IPS-20b (cell line): ENCODE results near the gene CLSTN1.
A peak's percentile ranks its signal among the peaks of the same experiment; 100 is the strongest.

Experiments used
- H3K27ac ChIP-seq: one replicate; pipeline ENCODE4 v1.5.1; 2013; ENCODE audit warnings: low read length
- H3K27me3 ChIP-seq: 2 replicates; pipeline ENCODE4 v1.6.1; 2013; ENCODE audit warnings: mild to moderate bottlenecking, low read length, inconsistent platforms; ENCODE audit not compliant: insufficient read depth
- H3K36me3 ChIP-seq: 2 replicates; pipeline ENCODE4 v1.6.1; 2013; ENCODE audit warnings: low read depth, mild to moderate bottlenecking, inconsistent platforms, low read length, moderate library complexity; ENCODE audit not compliant: insufficient read depth
- H3K4me1 ChIP-seq: 2 replicates; pipeline ENCODE4 v1.6.1; 2013; ENCODE audit warnings: mild to moderate bottlenecking, control low read depth, inconsistent platforms, low read length, moderate library complexity; ENCODE audit not compliant: insufficient read depth
- H3K4me3 ChIP-seq: 2 replicates; pipeline ENCODE4 v1.5.1; 2013; ENCODE audit warnings: mild to moderate bottlenecking, low read length, inconsistent platforms
- H3K9ac ChIP-seq: 2 replicates; pipeline ENCODE4 v1.6.1; 2013; ENCODE audit warnings: low read depth, mild to moderate bottlenecking, inconsistent platforms, low read length, moderate library complexity
- H3K9me3 ChIP-seq: 2 replicates; pipeline ENCODE4 v1.6.1; 2013; ENCODE audit warnings: mild to moderate bottlenecking, low read depth, low read length, inconsistent platforms; ENCODE audit not compliant: insufficient read depth

CLSTN1 gene

DNA sequence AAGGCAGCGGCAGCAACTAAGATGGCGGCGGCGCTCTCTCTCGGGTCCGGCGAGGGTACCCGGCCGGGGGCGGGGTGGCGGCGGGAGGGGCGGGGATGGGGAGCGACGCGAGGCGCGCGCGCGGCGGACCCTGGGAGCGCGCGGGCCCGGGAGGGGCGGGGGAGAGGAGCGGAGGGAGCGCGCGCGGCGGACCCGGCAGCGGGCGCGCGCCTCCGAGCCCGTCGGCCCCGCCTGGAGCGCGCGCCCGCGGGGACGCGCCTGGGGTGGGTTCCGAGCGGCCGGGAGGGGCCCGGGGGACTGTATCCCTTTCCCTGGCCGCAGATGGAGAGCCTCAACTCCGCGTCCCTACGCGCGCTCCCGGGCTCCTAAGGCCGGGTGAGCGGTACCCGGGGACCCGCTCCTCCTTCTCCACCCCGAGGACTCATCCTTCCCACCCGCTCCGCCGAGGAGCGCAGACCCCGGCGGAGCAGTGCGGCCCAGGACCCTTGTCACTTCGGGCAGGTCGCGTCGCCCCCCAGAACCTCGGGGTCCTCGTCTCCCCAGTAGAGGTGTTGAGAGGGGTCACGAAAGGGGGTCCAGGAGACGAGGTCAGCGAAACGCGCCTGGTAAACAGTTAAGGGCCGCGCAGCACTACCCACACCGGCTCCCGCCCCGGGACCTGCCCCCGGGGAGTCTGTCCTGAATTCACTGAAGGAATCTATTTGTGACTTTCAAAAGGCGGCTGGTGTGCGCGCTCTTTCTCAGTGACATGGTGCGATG, at the start of gene CLSTN1:
TSS of gene CLSTN1 (minus strand) at position 23 of the 759 bp plus-strand sequence. CDS start 232 bp downstream, outside the sequence.
- Histone ChIP-seq H3K4me3 (peak within 1 kb of the TSS; percentile 75), H3K4me1 (peaks cover 3% of the 10 kb centered on the region; the same call in 1 of the 2 replicates), H3K27me3 (peaks cover 40% of the 10 kb centered on the region), H3K9me3 (no peaks in the 10 kb centered on the region), H3K27ac (no peak within 1 kb of the TSS), H3K9ac (peak within 1 kb of the TSS; percentile 76), H3K36me3 (no peaks in the 10 kb centered on the region)

DNA sequence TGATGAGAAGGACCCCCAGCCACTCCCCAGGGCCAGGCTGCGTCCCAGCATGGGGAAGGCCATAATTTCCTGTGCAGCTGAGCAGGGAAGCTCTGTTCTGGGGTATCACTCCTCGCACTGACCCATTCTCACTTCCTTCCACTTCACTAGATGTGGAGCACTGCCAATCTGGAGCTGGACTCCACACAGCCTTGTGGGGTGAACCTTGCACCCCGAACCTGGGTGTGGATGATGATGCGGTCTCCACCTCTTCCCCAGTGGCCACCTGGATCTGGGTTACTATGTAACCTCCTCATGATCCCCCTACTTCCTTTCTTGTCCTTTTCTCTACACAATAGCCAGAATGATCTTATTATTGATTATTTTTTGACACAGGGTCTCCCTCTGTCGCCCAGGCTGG, 49.6 kb upstream of the CLSTN1 start:
- peaks cover 6% of the 10 kb centered on the region for H3K4me1 ChIP-seq
- H3K27me3 ChIP-seq = no peaks in the 10 kb centered on the region
- no peaks in the 10 kb centered on the region for H3K9me3 ChIP-seq
- H3K4me3 ChIP-seq = no peak overlapping the region
- H3K36me3 ChIP-seq = peaks cover 13% of the 10 kb centered on the region; the same call in 1 of the 2 replicates
- H3K9ac ChIP-seq = no peak overlapping the region
- H3K27ac ChIP-seq = no peak overlapping the region

DNA sequence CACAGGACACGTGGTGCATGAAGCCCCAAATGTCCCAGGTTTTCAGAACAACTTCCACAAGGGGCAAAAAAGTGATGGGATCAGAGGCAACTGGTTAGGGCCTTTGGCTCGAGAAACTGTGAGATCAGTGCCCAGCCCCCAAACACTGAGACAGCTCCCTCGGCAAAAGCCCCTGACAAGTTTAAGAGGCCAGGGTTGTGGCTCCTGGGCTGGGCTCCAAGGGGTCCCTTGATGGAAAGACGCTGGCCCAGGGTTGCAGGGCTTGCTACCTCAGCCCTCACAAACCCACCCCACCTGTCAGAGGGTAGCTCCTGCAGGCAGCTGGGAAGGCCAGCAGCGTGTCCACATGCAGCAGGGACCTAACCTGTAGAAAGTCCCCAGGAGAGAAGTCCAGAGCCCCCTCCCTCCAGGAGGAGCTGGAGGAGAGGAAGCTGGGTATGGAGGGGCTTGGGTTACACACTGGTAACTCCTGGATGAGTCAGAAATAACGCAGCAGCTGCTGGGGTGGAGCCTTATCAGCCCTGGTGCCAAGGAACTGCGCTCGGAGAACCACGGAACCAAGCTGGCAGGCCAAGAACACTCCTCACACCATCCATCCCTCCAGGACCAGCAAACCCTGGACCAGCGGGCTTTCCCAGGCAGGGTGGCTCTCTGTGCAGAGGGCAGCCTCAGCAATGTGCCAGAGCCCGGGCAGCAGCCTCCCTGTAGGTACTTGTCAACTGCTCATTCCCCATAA, 48.8 kb upstream of the CLSTN1 start:
- H3K27me3 ChIP-seq = no peaks in the 10 kb centered on the region
- H3K36me3 ChIP-seq = peaks cover 13% of the 10 kb centered on the region; the same call in 1 of the 2 replicates
- peaks cover 6% of the 10 kb centered on the region for H3K4me1 ChIP-seq
- no peak overlapping the region for H3K27ac ChIP-seq
- H3K9ac ChIP-seq = no peak overlapping the region; the same call in 1 of the 2 replicates
- no peaks in the 10 kb centered on the region for H3K9me3 ChIP-seq
- H3K4me3 ChIP-seq = no peak overlapping the region

DNA sequence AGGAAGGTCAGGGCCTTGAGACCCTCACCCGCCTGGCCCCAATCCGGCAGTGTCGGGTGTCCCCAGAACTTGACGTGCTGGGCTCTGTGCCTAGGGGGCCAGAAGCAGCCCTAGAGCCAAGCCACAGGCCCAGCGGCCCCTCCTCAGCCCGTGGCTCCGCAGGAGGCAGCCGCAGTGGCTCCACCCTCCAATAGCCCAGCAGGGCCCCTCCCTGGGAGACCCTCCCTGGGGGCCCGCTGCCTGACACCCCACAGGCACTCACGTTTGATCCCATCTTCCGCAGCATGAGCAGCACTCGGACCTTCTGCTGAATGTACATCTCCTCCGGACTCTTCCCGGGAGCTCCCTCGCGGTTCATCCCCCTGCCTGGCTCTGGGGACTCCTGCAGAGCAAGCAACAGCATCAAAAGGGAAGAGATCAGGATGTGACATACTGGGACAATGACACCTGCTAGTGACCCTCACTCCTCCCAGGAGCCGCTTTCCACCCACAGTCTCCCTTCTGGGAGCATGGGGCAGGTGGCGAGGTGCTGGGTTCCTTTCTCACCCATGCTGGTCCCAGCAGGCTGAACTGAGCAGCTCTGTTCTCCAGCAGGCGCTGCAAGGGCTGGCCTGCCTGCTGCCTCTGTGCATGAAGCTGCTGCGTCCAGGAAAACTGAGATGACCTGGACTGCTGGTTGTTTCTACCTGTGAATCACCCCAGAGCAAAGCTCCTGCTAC, 48.1 kb upstream of the CLSTN1 start:
- no peak overlapping the region for H3K27ac ChIP-seq
- H3K27me3 ChIP-seq = no peaks in the 10 kb centered on the region
- peaks cover 6% of the 10 kb centered on the region for H3K4me1 ChIP-seq
- H3K9me3 ChIP-seq = no peaks in the 10 kb centered on the region
- H3K9ac ChIP-seq = no peak overlapping the region
- H3K4me3 ChIP-seq = no peak overlapping the region
- peaks cover 13% of the 10 kb centered on the region; the same call in 1 of the 2 replicates for H3K36me3 ChIP-seq

DNA sequence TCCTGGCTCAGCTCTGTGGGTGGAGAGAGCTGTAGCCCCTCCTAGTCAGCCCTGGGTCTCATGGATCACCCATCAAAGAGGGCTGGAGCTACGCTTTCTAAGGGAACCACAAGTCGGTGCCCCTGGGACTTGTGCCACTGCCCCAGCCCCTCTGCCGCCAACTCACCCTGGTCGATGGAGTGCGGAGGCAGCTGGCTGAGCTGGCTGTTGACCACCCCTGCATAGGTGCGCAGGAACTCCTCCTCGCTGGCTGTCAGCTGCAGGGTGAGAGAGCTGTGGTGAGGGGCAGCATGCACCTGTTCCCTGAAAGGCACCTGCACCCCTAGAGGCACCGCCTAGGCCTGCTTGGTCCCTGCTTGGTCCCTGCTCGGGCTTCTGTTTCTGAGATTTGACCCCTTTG, 47.3 kb upstream of the CLSTN1 start:
- no peak overlapping the region for H3K27ac ChIP-seq
- H3K36me3 ChIP-seq = peaks cover 13% of the 10 kb centered on the region; the same call in 1 of the 2 replicates
- no peak overlapping the region for H3K9ac ChIP-seq
- H3K4me1 ChIP-seq = peaks cover 6% of the 10 kb centered on the region
- H3K9me3 ChIP-seq = no peaks in the 10 kb centered on the region
- no peaks in the 10 kb centered on the region for H3K27me3 ChIP-seq
- no peak overlapping the region for H3K4me3 ChIP-seq

DNA sequence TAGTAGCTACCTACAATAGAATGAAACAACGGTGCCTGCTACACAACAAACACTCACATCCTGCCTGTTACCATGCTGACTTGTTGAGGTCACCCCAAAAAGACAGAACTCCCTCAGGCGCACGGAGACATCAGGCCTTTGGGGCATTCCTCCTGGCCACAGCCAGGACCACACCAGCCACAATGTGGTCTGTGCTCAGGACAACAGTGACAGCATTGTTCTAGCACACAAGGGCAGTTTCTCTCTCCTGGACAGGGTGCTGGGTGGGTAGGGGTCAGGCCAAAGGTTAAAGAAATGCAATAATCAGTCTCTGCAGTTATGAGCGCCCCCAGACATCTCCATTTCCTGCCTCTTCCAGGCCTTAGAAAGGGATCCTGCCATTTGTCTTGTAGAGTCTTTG, 46.8 kb upstream of the CLSTN1 start:
- peaks cover 13% of the 10 kb centered on the region; the same call in 1 of the 2 replicates for H3K36me3 ChIP-seq
- H3K9ac ChIP-seq = no peak overlapping the region
- no peak overlapping the region for H3K4me3 ChIP-seq
- no peak overlapping the region for H3K27ac ChIP-seq
- no peaks in the 10 kb centered on the region for H3K9me3 ChIP-seq
- H3K4me1 ChIP-seq = peaks cover 5% of the 10 kb centered on the region
- no peaks in the 10 kb centered on the region for H3K27me3 ChIP-seq

DNA sequence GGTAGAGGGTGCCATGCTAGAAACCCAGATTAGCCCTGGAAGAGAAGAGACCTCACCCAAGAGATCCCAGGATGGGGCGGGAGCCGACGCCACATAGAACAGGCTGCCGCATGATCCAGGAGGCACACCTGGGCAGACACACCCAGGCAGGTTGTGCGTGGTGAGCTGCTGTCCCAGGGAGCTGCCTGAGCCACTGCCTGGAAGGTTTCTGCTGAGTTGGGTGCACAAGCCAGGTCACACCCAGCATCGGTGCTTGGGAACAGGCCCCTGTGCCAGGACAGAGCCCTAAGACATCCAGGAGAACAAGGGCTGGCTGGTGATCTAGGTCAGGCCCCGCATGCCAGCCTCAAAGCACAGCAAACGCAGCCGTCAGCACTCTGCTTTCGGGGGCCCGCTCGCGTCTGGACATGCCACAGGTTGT, 46.1 kb upstream of the CLSTN1 start:
- Histone ChIP-seq H3K4me3 (no peak overlapping the region), H3K9ac (no peak overlapping the region), H3K9me3 (no peaks in the 10 kb centered on the region), H3K4me1 (no peaks in the 10 kb centered on the region), H3K36me3 (peaks cover 13% of the 10 kb centered on the region; the same call in 1 of the 2 replicates), H3K27ac (no peak overlapping the region), H3K27me3 (no peaks in the 10 kb centered on the region)

DNA sequence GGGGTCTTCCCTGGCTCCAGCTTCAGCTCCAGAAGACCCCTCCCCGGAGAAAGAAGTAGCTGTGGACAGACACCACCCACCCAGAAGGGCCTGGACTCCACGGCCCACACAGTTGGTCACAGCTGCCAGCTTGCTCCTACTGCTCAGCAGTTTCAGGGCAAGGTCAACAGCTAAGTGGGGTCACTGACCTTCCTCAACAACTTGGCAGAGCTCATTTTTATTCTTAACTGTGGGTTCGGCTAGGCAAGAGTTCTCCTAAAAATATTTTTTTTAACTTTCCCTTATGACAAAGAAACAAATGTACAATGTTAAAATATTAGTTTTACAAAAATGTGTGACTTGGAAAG, 44.5 kb upstream of the CLSTN1 start:
- H3K4me1 ChIP-seq = no peaks in the 10 kb centered on the region
- no peaks in the 10 kb centered on the region for H3K9me3 ChIP-seq
- H3K27ac ChIP-seq = no peak overlapping the region
- no peaks in the 10 kb centered on the region for H3K27me3 ChIP-seq
- no peak overlapping the region for H3K4me3 ChIP-seq
- H3K36me3 ChIP-seq = peaks cover 13% of the 10 kb centered on the region; the same call in 1 of the 2 replicates
- H3K9ac ChIP-seq = no peak overlapping the region

DNA sequence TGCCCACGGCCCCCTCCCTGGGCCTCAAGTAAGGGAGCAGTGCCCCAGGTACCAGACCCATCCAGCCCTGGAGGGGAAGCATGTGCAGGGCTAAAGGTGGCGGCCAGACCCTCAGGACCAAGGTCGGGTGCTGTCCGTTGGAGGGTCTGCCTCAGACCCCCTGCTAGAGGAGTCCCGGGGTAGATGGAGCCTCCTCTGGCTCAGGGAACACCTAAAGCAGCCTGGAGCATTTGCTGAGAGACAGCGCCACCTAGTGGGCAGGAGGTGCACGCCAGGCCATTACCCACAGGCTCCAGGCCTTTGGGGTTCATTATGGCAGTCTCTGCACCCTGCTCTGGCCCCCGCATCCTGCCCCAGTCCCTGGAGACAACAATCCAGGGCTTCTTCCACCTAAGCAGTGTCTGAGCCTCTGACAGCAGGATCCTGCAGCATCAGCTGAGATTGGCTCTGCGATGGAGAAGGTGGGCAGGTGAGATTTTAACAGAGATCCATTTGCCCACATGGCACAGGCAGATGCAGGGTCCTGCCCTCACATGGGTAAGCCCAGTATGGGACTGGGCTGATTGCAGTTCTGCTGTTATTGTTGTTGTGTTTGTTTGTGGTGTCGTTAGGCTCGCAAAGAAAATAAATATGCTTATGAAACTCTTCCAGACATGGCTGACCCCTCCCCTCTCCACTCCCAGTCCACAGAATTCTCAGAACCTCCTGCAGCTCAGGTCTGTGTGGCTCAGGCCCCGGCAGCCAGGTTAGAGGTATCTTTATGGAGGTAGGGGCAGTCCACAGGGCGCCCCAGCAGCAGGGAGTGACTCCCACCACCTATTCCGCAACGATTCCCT, 43.9 kb upstream of the CLSTN1 start:
- Histone ChIP-seq H3K9ac (no peak overlapping the region), H3K4me3 (no peak overlapping the region), H3K36me3 (peaks cover 13% of the 10 kb centered on the region; the same call in 1 of the 2 replicates), H3K27me3 (no peaks in the 10 kb centered on the region), H3K27ac (no peak overlapping the region), H3K9me3 (no peaks in the 10 kb centered on the region), H3K4me1 (no peaks in the 10 kb centered on the region)

DNA sequence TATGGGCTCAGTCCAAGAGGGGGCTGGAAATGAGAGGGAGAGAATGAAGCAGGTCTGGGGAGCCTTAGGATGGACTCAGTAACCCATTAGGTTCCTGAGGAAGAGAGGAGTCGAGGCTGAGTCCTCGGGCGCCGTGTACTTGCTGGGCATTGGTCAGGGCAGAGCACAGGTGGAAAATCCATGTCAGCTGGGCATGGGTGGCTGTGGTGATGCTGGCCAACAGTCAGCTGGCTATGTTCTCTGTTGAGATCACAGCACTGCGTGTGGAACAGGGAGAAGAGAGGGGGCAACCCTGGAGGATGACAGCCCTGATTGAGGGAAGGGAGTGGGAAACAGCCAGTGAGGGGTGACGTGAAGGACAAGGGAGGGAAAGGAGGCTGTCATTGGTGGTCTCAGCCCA, 43.1 kb upstream of the CLSTN1 start:
- Histone ChIP-seq H3K4me3 (no peak overlapping the region), H3K36me3 (peaks cover 13% of the 10 kb centered on the region; the same call in 1 of the 2 replicates), H3K27me3 (no peaks in the 10 kb centered on the region), H3K27ac (no peak overlapping the region), H3K4me1 (no peaks in the 10 kb centered on the region), H3K9me3 (no peaks in the 10 kb centered on the region), H3K9ac (no peak overlapping the region)

DNA sequence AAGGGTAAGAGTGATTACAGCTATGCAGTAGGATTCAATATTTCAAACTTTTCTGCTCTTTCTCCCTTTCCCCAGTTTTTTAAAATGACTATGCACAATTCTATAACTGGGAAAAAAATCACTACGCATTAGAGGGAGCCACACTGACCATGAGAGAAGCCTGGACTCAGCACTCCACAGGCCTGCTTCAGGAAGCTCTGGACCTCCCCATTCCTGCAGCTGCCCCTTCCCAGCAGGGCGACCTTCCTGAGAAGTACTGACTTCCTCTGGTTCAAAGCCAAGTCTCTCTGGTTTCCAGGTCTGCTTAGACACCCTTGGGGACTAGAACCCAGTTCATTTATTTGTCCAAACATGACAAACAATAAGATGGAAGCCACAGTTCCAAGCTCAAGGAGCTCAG, 42.0 kb upstream of the CLSTN1 start:
- Histone ChIP-seq H3K36me3 (peaks cover 12% of the 10 kb centered on the region; the same call in 1 of the 2 replicates), H3K4me1 (no peaks in the 10 kb centered on the region), H3K9me3 (no peaks in the 10 kb centered on the region), H3K27ac (no peak overlapping the region), H3K9ac (no peak overlapping the region), H3K4me3 (no peak overlapping the region), H3K27me3 (no peaks in the 10 kb centered on the region)
